Ascending aorta (tissue), 2 donors: ENCODE results near the gene INHBE. TPM values are rescaled to one million over a fixed set of nuclear protein-coding genes. Genes with fewer than 3 reads are reported as not detected.
"Not testable (repeated sequence)": the region's sequence is repeated elsewhere in the genome, so short reads cannot be mapped to it uniquely, and the experiment has no call there.

Experiments used
- DNase-seq, 2 donors: peaks; one replicate each; pipeline ENCODE4 v3.0.0-alpha.2; 2019; ENCODE audit warnings: low spot score in 2 of 2
- H3K27ac ChIP-seq, 2 donors: fragments of 200-600 bp; sonication (generic); one replicate each; pipeline ENCODE4 v1.5.1; 2016 to 2017; ENCODE audit warnings: mild to moderate bottlenecking in 1 of 2
- H3K27me3 ChIP-seq: fragments of 200-600 bp; sonication (generic); one replicate; pipeline ENCODE4 v1.5.1; 2017
- H3K36me3 ChIP-seq, 2 donors: fragments of 200-600 bp; sonication (generic); one replicate each; pipeline ENCODE4 v1.5.1; 2016
- H3K4me1 ChIP-seq, 2 donors: fragments of 200-600 bp; sonication (generic); one replicate each; pipeline ENCODE4 v1.5.1; 2016 to 2017; ENCODE audit warnings: mild to moderate bottlenecking in 1 of 2
- H3K4me3 ChIP-seq, 2 donors: fragments of 200-600 bp; sonication (generic); one replicate each; pipeline ENCODE4 v1.5.1; 2016 to 2017; ENCODE audit warnings: mild to moderate bottlenecking in 1 of 2
- H3K9me3 ChIP-seq, 2 donors: fragments of 200-600 bp; sonication (generic); one replicate each; pipeline ENCODE4 v1.5.1; 2016
- intact Hi-C: fragments of 100-400 bp; cut with DNase I; formaldehyde crosslinking; loops from one replicate; pipeline ENCODE4 v1.15.1; 2023
- total RNA-seq: library from RNA; depleted of rRNA; stranded (reverse); fragments of >200 nt; gene quantifications from one replicate; pipeline ENCODE4 v1.1.0, GENCODE V29; 2016
- TF ChIP-seq, protein P1 (sequence below), 3 experiments: fragments of 200-600 bp in 2 of 3; fragments of 450-650 bp in 1 of 3; sonication (generic) in 2 of 3; IDR thresholded peaks; one replicate each; pipeline ENCODE4 v1.5.1; 2016 to 2019; ENCODE audit warnings: antibody characterized with exemption in 3 of 3, mild to moderate bottlenecking in 1 of 3, moderate library complexity in 1 of 3

INHBE gene
- total RNA-seq, 1 donor from 2014 or later: not detected

DNA sequence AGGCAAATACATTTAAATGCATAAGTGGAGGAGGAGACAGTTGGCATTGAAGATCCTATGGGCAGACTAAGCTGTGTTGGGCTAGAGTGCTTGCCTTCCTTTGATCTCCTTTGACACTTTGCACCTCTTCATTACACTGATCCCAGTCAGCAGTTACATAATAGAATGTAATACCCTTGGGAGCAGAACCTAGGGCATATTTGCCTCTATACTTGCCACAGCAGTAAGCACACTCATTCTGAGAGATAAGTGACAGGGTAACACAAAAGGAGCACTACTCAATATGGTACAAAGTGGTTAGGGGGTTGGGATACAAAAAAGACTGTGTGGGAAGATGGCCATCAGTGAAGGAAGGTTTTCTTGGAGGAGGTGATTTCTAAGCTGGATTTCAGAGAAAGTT lies 41.7 kb downstream of the INHBE start:
- Histone ChIP-seq H3K9me3 (no peaks in the 10 kb centered on the region), H3K4me3 (no peak overlapping the region), H3K27ac (no peak overlapping the region), H3K36me3 (peaks cover 42 to 70% of the 10 kb centered on the region in 2 donors), H3K4me1 (no peaks in the 10 kb centered on the region), H3K27me3 (no peaks in the 10 kb centered on the region)
- intact Hi-C loops: no loop called here
- TF ChIP-seq, protein P1, sequence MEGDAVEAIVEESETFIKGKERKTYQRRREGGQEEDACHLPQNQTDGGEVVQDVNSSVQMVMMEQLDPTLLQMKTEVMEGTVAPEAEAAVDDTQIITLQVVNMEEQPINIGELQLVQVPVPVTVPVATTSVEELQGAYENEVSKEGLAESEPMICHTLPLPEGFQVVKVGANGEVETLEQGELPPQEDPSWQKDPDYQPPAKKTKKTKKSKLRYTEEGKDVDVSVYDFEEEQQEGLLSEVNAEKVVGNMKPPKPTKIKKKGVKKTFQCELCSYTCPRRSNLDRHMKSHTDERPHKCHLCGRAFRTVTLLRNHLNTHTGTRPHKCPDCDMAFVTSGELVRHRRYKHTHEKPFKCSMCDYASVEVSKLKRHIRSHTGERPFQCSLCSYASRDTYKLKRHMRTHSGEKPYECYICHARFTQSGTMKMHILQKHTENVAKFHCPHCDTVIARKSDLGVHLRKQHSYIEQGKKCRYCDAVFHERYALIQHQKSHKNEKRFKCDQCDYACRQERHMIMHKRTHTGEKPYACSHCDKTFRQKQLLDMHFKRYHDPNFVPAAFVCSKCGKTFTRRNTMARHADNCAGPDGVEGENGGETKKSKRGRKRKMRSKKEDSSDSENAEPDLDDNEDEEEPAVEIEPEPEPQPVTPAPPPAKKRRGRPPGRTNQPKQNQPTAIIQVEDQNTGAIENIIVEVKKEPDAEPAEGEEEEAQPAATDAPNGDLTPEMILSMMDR (IDR thresholded peaks at IDR 0.05): no peak
- no peak for DNase-seq

DNA sequence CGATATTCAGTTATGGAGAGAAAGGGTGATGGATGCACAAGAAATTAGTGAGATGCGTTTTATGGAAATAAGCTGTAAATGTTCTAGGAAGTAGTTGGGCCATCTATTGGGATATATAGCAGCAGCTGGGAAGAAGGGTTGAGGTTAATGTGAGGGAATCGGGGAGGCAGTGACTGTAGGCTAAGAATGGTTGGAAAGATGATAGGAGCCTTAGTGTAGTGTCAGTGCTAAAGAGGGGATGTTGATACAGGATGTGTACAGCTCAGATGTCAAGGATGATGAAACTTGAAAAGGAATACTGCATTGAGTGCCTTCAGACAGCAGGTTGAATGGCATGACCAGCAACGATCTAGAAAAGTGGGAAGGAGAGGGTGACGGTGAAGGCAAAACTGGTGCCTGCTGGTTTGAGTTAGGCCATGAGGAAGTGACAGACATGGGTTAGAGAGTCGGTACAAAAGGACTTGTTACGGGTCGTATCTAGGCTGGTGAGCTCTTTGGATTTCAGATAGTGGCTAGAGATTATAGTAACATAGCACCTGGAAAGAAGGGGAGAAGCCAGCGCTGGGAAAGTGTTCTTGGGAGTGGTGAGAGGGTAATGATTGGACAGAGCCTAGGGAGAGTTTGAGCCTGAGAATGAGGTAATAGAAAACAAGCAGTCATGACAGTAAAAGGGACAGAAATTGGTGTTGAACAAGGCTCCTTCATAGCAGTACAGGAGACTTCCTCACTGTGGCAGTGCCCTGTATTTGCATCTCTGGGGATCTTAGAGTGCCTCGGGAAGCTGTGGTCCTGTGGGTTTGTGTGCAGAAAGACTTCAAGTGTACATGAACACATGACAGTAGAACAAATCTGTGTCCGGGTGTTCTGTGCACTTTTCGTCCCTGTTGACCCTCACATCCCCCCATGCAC lies 42.4 kb downstream of the INHBE start:
- intact Hi-C loops: no loop called here
- H3K4me1 ChIP-seq: no peaks in the 10 kb centered on the region
- TF ChIP-seq, protein P1 (IDR thresholded peaks at IDR 0.05): no peak
- H3K36me3 ChIP-seq: peaks cover 47 to 75% of the 10 kb centered on the region in 2 donors
- H3K9me3 ChIP-seq: no peaks in the 10 kb centered on the region
- H3K27me3 ChIP-seq: no peaks in the 10 kb centered on the region
- H3K27ac ChIP-seq: no peak overlapping the region
- DNase-seq: no peak
- no peak overlapping the region for H3K4me3 ChIP-seq

DNA sequence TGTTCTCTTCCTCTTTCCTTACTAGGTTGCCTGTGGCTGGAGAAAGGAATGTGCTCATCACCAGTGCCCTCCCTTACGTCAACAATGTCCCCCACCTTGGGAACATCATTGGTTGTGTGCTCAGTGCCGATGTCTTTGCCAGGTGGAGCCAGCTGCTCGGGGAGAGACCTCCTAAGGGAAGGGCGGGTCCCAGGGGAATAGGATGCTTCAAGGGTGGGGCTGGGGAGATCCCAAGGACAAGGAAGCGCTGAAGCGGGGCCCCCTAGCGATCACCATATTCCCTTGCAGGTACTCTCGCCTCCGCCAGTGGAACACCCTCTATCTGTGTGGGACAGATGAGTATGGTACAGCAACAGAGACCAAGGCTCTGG lies 43.0 kb downstream of the INHBE start:
- Histone ChIP-seq H3K27me3 (no peaks in the 10 kb centered on the region), H3K36me3 (peaks cover 51 to 81% of the 10 kb centered on the region in 2 donors), H3K9me3 (no peaks in the 10 kb centered on the region), H3K4me1 (no peaks in the 10 kb centered on the region), H3K27ac (no peak overlapping the region), H3K4me3 (no peak overlapping the region)
- intact Hi-C loops: no loop called here
- TF ChIP-seq, protein P1 (IDR thresholded peaks at IDR 0.05): no peak
- DNase-seq: no peak

DNA sequence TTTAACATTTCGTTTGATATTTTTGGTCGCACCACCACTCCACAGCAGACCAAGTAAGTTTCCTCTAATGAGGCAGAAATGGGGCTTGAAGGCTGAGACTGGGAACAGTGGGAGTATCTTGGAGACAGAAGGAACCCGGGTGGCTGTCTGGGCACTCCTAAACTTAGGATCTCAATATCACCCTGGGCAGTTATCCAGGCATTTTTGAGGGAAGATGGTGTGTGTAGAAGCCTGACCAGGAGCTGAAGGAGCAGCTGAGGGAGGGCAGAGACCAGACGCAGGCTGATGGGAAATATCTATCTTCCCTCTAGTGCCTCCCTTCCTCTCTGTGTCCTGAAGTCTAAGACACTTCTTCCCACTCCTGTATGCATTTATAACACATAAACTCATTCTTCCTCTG lies 43.5 kb downstream of the INHBE start:
- DNase-seq: no peak
- H3K4me3 ChIP-seq: no peak overlapping the region
- H3K27me3 ChIP-seq: no peaks in the 10 kb centered on the region
- no peaks in the 10 kb centered on the region for H3K9me3 ChIP-seq
- H3K4me1 ChIP-seq: no peaks in the 10 kb centered on the region
- no peak overlapping the region for H3K27ac ChIP-seq
- TF ChIP-seq, protein P1 (IDR thresholded peaks at IDR 0.05): no peak
- intact Hi-C loops: no loop called here
- H3K36me3 ChIP-seq: peaks cover 56 to 86% of the 10 kb centered on the region in 2 donors

DNA sequence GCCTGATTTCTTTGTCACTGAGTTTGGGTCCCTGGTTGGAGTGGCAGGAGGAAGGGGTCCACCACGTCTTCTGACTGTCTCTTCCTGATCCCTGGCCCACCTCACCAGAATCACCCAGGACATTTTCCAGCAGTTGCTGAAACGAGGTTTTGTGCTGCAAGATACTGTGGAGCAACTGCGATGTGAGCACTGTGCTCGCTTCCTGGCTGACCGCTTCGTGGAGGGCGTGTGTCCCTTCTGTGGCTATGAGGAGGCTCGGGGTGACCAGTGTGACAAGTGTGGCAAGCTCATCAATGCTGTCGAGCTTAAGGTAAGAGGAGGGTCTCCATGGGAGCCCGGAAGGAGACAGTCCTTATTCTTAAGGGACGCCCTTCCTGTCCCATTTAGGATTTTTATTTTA lies 45.1 kb downstream of the INHBE start:
- Histone ChIP-seq H3K27ac (no peak overlapping the region), H3K36me3 (peaks cover 66 to 92% of the 10 kb centered on the region in 2 donors), H3K9me3 (no peaks in the 10 kb centered on the region), H3K4me1 (no peaks in the 10 kb centered on the region), H3K4me3 (no peak overlapping the region), H3K27me3 (no peaks in the 10 kb centered on the region)
- TF ChIP-seq, protein P1 (IDR thresholded peaks at IDR 0.05): no peak
- no peak for DNase-seq
- intact Hi-C loops: no loop called here

DNA sequence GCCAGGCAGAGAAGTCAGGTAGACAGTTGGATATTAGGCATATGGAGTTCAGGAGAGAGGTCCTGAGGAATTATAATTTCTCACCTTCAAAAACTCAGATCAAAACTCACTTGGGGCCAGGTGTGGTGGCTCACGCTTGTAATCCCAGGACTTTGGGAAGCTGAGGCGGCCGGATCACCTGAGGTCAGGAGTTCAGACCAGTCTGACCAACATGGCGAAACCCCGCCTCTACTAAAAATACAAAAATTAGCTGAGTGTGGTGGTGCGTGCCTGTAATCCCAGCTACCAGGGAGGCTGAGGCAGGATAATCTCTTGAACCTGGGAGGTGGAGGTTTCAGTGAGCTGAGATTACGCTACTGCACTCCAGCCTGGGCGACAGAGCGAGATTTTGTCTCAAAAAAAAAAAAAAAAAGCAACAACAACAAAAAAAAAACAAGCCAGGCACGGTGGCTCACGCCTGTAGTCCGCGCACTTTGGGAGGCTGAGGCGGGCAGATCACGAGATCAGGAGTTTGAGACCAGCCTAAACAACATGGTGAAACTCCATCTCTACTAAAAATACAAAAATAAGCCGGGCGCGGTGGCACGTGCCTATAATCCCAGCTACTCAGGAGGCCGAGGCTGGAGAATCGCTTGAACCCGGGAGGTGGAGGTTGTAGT lies 47.3 kb downstream of the INHBE start:
- H3K36me3 ChIP-seq: peaks cover 76 to 88% of the 10 kb centered on the region in 2 donors
- intact Hi-C loops, H3K4me3 ChIP-seq, H3K4me1 ChIP-seq, H3K9me3 ChIP-seq, H3K27ac ChIP-seq, H3K27me3 ChIP-seq, DNase-seq: not testable (repeated sequence)

DNA sequence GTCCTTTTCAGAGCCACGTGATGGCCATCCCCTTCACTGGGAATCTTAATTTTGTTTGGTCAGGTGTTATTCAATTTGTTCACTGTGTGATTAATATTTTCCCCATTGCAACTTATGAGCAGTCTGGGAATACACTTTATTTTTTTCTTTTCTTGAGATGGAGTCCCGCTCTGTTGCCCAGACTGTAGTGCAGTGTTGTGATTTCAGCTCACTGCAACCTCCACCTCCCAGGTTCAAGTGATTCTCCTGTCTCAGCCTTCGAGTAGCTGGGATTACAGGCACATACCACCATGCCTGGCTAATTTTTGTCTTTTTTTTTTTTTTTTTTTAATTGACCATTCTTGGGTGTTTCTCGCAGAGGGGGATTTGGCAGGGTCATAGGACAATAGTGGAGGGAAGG lies 51.4 kb downstream of the INHBE start:
- intact Hi-C loops: not testable (repeated sequence)

More for the DNA sequence above, 51.4 kb downstream of the INHBE start:
- not testable (repeated sequence) for H3K9me3 ChIP-seq, H3K4me1 ChIP-seq, H3K27me3 ChIP-seq, H3K27ac ChIP-seq, H3K4me3 ChIP-seq, DNase-seq
- peaks cover 62 to 71% of the 10 kb centered on the region in 2 donors for H3K36me3 ChIP-seq
